Adrenal gland (tissue), 12 donors: Measurements from ENCODE around the gene LAMA5. TPM values are rescaled to one million over a fixed set of nuclear protein-coding genes. Genes with fewer than 3 reads are reported as not detected.

Experiments used
- DNase-seq, 7 donors: peaks; one replicate each; pipeline ENCODE4 v3.0.0-alpha.2; 2019 to 2020
- H3K27ac ChIP-seq, 5 donors: fragments of 200-600 bp; sonication (generic) in 4 of 5; 1 replicate in 3 of 5; 2 replicates in 2 of 5; pipeline versions ENCODE4 v1.5.1 to v1.8.0; 2016 to 2020; ENCODE audit warnings: mild to moderate bottlenecking in 1 of 5
- H3K27me3 ChIP-seq: fragments of 200-600 bp; 2 replicates; pipeline ENCODE4 v1.8.0; 2021
- H3K36me3 ChIP-seq, 2 donors: fragments of 200-600 bp; replicated peaks in 1 of 2; 1 replicate in 1 of 2; 2 replicates in 1 of 2; pipeline versions ENCODE4 v1.5.1 to v1.8.0; 2018 to 2022
- H3K4me1 ChIP-seq, 2 donors: fragments of 200-600 bp; replicated peaks in 1 of 2; 1 replicate in 1 of 2; 2 replicates in 1 of 2; pipeline versions ENCODE4 v1.5.1 to v1.8.0; 2018 to 2021
- H3K4me3 ChIP-seq, 4 donors: fragments of 200-600 bp; sonication (generic) in 3 of 4; one replicate each; pipeline ENCODE4 v1.5.1; 2016 to 2018
- H3K9me3 ChIP-seq, 3 donors: fragments of 200-600 bp; sonication (generic) in 1 of 3; replicated peaks in 1 of 3; 1 replicate in 2 of 3; 2 replicates in 1 of 3; pipeline versions ENCODE4 v1.5.1 to v1.8.0; 2016 to 2021
- POLR2A ChIP-seq, 2 donors: fragments of 450-650 bp; IDR thresholded peaks; one replicate each; pipeline ENCODE4 v1.6.1; 2017; ENCODE audit warnings: antibody characterized with exemption in 2 of 2, mild to moderate bottlenecking in 2 of 2, moderate library complexity in 1 of 2
- WGBS, 4 donors: extraction: QIAGEN DNeasy Blood & Tissue Kit in 2 of 4; methylation state at CpG; one replicate each; pipeline versions ENCODE4 v1.1.5 to v1.1.7; 2013 to 2017; 5-methylcytosine and 5-hydroxymethylcytosine counted together
- intact Hi-C, 2 donors: fragments of 100-400 bp; cut with DNase I; formaldehyde crosslinking; loops; one replicate each; pipeline versions ENCODE4 v1.14.1 to v1.15.0; 2022 to 2023
- polyA plus RNA-seq, 3 donors: library from polyadenylated mRNA; stranded (reverse); fragments of 200-250 nt in 2 of 3; fragments of 350-450 nt in 1 of 3; fragmentation: Illumina TruSeq in 1 of 3; extraction: RNeasy Lipid Tissue Mini Kit (QIAGEN cat#74804) in 1 of 3; gene quantifications; one replicate each; pipeline ENCODE4 v1.2.3, GENCODE V29; 2013 to 2014
- total RNA-seq, 9 donors: library from RNA; depleted of rRNA in 4 of 9; stranded (reverse); fragments of >200 nt in 4 of 9; fragments of 120-200 nt in 1 of 9; fragmentation: NEBNext Ultra II Directional in 1 of 9; extraction: Animal tissue kit (Norgen Biotek cat#: 25700) in 1 of 9; gene quantifications; one replicate each; pipeline versions ENCODE4 v1.1.0 to v1.2.4, GENCODE V29; 2013 to 2023
- TF ChIP-seq, protein P1 (sequence below), 6 experiments: fragments of 450-650 bp in 4 of 6; fragments of 200-600 bp in 2 of 6; sonication (generic) in 1 of 6; IDR thresholded peaks; 1 replicate in 5 of 6; 2 replicates in 1 of 6; pipeline versions ENCODE4 v1.5.1 to v1.8.0; 2016 to 2021; ENCODE audit warnings: antibody characterized with exemption in 6 of 6, mild to moderate bottlenecking in 2 of 6, moderate library complexity in 1 of 6
- donor health status: healthy with polysubstance abuse.
- donor health status: Bipolar disorder and iron deficiency.
- donor health status: DM: yes; HTN: yes; CAD: no.
- donor health status: DM: no; HTN: no; CAD: no.
- donor health status: DM: no; HTN: no; CAD: no.
- donor health status: DM: yes; HTN: yes; CAD: no.

The LAMA5 gene
- total and polyA plus RNA-seq, 12 donors: 2.0 to 537 (median 100) TPM

DNA sequence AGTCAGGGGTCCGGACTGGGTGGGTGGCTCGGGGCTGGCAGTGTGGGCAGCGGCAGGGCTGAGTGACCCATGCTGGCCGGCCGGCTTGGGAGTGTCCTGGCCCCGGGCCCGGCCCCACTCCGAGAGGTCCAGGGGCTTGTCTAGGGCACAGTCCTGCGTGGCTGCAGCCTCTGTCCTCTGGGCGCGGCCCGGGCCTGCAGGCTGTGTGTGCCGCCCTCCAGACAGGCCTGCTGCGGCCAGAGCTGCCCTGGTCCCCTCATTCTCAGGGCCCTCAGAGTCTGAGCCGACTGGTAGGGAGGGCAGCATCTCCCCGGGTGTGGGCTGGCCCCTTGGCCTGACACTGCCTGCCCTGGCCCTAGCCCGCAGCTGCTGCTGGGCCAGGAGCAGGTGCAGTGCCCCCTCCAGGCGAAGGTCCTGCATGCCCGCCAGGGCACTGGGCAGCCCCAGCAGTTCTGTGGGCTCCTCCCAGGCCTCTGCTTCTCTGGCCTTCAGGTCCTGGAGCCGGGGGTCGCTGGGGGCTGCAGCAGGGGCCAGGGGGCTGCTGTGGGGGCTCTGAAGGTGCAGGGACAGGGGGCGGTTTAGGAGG is 46.9 kb upstream of the LAMA5 start:
- TF ChIP-seq, protein P1, sequence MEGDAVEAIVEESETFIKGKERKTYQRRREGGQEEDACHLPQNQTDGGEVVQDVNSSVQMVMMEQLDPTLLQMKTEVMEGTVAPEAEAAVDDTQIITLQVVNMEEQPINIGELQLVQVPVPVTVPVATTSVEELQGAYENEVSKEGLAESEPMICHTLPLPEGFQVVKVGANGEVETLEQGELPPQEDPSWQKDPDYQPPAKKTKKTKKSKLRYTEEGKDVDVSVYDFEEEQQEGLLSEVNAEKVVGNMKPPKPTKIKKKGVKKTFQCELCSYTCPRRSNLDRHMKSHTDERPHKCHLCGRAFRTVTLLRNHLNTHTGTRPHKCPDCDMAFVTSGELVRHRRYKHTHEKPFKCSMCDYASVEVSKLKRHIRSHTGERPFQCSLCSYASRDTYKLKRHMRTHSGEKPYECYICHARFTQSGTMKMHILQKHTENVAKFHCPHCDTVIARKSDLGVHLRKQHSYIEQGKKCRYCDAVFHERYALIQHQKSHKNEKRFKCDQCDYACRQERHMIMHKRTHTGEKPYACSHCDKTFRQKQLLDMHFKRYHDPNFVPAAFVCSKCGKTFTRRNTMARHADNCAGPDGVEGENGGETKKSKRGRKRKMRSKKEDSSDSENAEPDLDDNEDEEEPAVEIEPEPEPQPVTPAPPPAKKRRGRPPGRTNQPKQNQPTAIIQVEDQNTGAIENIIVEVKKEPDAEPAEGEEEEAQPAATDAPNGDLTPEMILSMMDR (IDR thresholded peaks at IDR 0.05): no peak
- WGBS, 4 donors: 69 to 86% (median 80%) methylated on average over 6 to 22 of the region's 22 CpGs; no CpG with 5 or more reads in 1 of the 4 donors
- Histone ChIP-seq H3K27me3 (no peaks in the 10 kb centered on the region), H3K9me3 (no peaks in the 10 kb centered on the region), H3K4me3 (no peak overlapping the region), H3K36me3 (no peaks in the 10 kb centered on the region), H3K27ac (no peak overlapping the region), H3K4me1 (peaks cover 11 to 13% of the 10 kb centered on the region in 2 donors)
- intact Hi-C loops: loop anchor here in 1 of 2 donors (5.0 kb wide), 1 partner anchor 78 kb away; no protein-coding TSS in a partner anchor
- no peak for DNase-seq

DNA sequence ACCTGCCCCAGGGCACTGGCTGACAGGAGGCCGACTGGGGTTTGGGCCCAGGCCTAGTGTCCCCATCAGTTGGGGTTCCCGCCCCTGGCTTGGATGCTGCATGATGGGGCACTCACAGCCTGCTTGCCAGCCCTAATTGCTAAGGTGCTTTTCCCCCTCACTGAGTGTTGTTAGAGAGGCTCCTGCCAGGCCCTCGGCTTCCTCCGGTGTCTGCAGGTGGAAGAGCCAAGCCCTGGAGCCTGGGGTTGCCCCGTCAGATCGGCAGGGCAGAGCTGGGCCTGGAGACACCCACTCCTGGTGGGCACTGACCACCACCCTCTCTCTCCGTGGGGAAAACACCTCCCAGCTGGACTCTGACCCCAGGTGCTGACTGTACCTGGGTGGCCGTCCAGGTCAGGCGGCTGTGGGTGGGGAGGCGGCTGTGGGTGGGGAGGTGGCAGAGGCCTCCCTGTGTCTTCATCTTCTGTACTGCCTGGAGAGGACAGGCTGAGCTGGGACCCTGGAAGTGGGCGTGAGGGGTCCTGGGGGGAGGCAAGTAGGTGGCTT is 46.0 kb upstream of the LAMA5 start:
- WGBS, 4 donors: 87 to 95% (median 89%) methylated on average over 3 to 11 of the region's 11 CpGs
- no peaks in the 10 kb centered on the region for H3K36me3 ChIP-seq

DNA sequence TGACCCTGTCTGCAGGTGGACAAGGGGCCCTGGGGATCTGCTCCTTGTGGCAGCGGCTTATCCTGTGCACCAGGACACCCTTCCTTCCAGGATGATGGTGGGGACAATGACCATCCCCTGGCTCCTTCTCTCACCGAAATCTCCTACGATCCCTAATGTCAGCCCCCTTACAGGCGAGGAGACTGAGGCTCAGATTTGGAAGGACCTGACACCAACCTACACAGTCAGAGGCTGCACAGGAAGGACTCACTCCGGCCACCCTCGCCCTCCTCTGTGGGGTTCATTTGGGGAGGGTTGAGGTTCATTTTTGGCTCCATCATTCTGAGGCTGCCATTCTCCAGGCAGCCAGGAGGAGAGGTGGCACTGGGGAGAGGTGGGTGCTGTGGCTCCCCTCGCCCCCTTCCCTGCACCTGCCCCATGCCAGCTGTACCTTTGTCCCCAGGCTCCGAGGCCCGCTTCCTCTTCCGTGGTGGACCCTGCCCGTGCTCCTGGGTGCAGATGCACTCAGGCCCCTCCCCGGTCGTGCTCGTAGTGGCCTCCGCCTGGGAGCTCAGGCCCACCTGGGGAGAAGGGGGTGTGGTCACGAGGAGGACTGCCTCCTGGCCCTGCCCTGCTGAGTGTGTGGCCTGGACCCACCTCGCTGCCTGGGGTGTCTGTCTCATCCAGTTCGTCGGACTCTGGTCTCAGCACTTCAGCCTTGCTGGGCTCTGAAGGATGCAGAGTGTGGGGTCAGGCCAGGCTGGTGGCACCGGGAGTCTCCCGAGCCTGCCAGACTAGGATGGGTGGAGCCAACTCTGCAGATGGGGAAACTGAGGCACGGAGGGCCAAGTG is 45.3 kb upstream of the LAMA5 start:
- Histone ChIP-seq H3K4me3 (no peak overlapping the region), H3K9me3 (no peaks in the 10 kb centered on the region), H3K27me3 (no peaks in the 10 kb centered on the region), H3K27ac (no peak overlapping the region), H3K4me1 (peaks cover 14 to 16% of the 10 kb centered on the region in 2 donors), H3K36me3 (no peaks in the 10 kb centered on the region)
- WGBS, 4 donors: 83 to 93% (median 87%) methylated on average over 19 to 22 of the region's 22 CpGs
- intact Hi-C loops: loop anchor here in 1 of 2 donors (5.0 kb wide), 1 partner anchor 80 kb away; no protein-coding TSS in a partner anchor
- TF ChIP-seq POLR2A (IDR thresholded peaks at IDR 0.05): no peak
- TF ChIP-seq, protein P1 (IDR thresholded peaks at IDR 0.05): no peak
- DNase-seq: no peak

More for the DNA sequence above, 46.0 kb upstream of the LAMA5 start:
- Histone ChIP-seq H3K27me3 (no peaks in the 10 kb centered on the region), H3K4me3 (no peak overlapping the region), H3K4me1 (peaks cover 11 to 13% of the 10 kb centered on the region in 2 donors), H3K27ac (no peak overlapping the region), H3K9me3 (no peaks in the 10 kb centered on the region)
- DNase-seq: no peak
- intact Hi-C loops: loop anchor here in 1 of 2 donors (5.0 kb wide), 1 partner anchor 79 kb away; no protein-coding TSS in a partner anchor
- no peak for TF ChIP-seq POLR2A (IDR thresholded peaks at IDR 0.05)
- TF ChIP-seq, protein P1 (IDR thresholded peaks at IDR 0.05): no peak
